A549 (cell line): ENCODE measurements around the gene TNS2. TPM values are rescaled to one million over a fixed set of nuclear protein-coding genes. Genes with fewer than 3 reads are reported as not detected.
A peak's percentile ranks its signal among the peaks of the same experiment; 100 is the strongest.

Experiments
- ATAC-seq, 2 experiments: fragments of 200-7000 bp in 1 of 2; fragments of >200 bp in 1 of 2; cut with Nextera tagmentation in 1 of 2; cut with Tn5 transposase in 1 of 2; 3 replicates each; pipeline versions ENCODE4 v1.8.0 to v1.9.1; 2018 to 2020; ENCODE audit warnings: mild to moderate bottlenecking in 1 of 2, moderate library complexity in 1 of 2
- CTCF ChIA-PET: fragments of 300-600 bp; sonication (Branson Sonifier 250); formaldehyde crosslinking; extraction: SDS; loops from one replicate; lab custom pipeline; 2021; ENCODE audit warnings: antibody characterized with exemption, inconsistent platforms; lab: Yijun Ruan, JAX
- POLR2A ChIA-PET: fragments of 350-600 bp; formaldehyde crosslinking; extraction: SDS; loops from one replicate; lab custom pipeline; 2021; ENCODE audit warnings: antibody characterized with exemption, inconsistent platforms; lab: Yijun Ruan, JAX
- DNase-seq, 2 experiments: peaks; one replicate each; pipeline versions ENCODE4 v3.0.0 to v3.0.0-alpha.2; 2011 to 2016; ENCODE audit warnings: low read depth in 1 of 2, low spot score in 1 of 2
- FAIRE-seq: peaks from 2 replicates; lab custom pipeline; 2011; peaks lifted over from hg19 to GRCh38; lab: Jason Lieb, UNC
- H3K27ac ChIP-seq, 2 experiments: fragments of >200 bp; sonication (Bioruptor Twin); formaldehyde crosslinking; 3 replicates each; pipeline ENCODE4 v1.5.1; 2016 to 2017
- H3K4me1 ChIP-seq: fragments of >200 bp; sonication (Bioruptor Twin); formaldehyde crosslinking; 3 replicates; pipeline ENCODE4 v1.6.1; 2016
- H3K4me2 ChIP-seq: fragments of >200 bp; sonication (Bioruptor Twin); formaldehyde crosslinking; 3 replicates; pipeline ENCODE4 v1.6.1; 2016
- H3K4me3 ChIP-seq: fragments of >200 bp; sonication (Bioruptor Twin); formaldehyde crosslinking; 3 replicates; pipeline ENCODE4 v1.5.1; 2016
- H3K9me3 ChIP-seq: fragments of >200 bp; sonication (Bioruptor Twin); formaldehyde crosslinking; 3 replicates; pipeline ENCODE4 v1.6.1; 2016
- CBX2 ChIP-seq: fragments of 200-600 bp; sonication (generic); IDR thresholded peaks from 2 replicates; pipeline ENCODE4 v1.6.1; 2016; ENCODE audit warnings: low read depth, mild to moderate bottlenecking, borderline replicate concordance
- CBX8 ChIP-seq: fragments of 200-600 bp; sonication (generic); IDR thresholded peaks from 2 replicates; pipeline ENCODE4 v1.6.1; 2016
- ESRRA ChIP-seq: fragments of 150-350 bp; IDR thresholded peaks from 2 replicates; pipeline ENCODE4 v1.6.1; 2014; ENCODE audit warnings: mild to moderate bottlenecking, low read length, borderline replicate concordance
- FOSB ChIP-seq: fragments of 250-450 bp; sonication (Bioruptor Pico); IDR thresholded peaks from 2 replicates; pipeline ENCODE4 v1.5.0; 2020; ENCODE audit warnings: mild to moderate bottlenecking, moderate library complexity
- FOSL2 ChIP-seq, 2 experiments: fragments of 450-650 bp in 1 of 2; fragments of >200 bp in 1 of 2; sonication (Bioruptor Twin) in 1 of 2; formaldehyde crosslinking; IDR thresholded peaks; 2 replicates each; pipeline versions ENCODE4 v1.5.0 to v1.6.1; 2016 to 2020; ENCODE audit warnings: mild to moderate bottlenecking in 1 of 2, moderate library complexity in 1 of 2
- FOXS1 ChIP-seq: fragments of 250-450 bp; sonication (Bioruptor Pico); IDR thresholded peaks from 2 replicates; pipeline ENCODE4 v1.5.0; 2020; ENCODE audit warnings: mild to moderate bottlenecking, moderate library complexity
- GATA3 ChIP-seq: IDR thresholded peaks from 2 replicates; pipeline ENCODE4 v1.6.1; 2012; ENCODE audit warnings: borderline replicate concordance
- HOXA7 ChIP-seq: fragments of 250-450 bp; sonication (Bioruptor Pico); IDR thresholded peaks from 2 replicates; pipeline ENCODE4 v1.5.0; 2020; ENCODE audit warnings: mild to moderate bottlenecking, moderate library complexity
- JUN ChIP-seq, 2 experiments: fragments of >200 bp; sonication (Bioruptor Twin); formaldehyde crosslinking; IDR thresholded peaks; 2 replicates in 1 of 2; 3 replicates in 1 of 2; pipeline ENCODE4 v1.6.1; 2016 to 2017
- MAFK ChIP-seq: fragments of 450-650 bp; IDR thresholded peaks from 2 replicates; pipeline ENCODE4 v1.6.1; 2014; ENCODE audit not compliant: partially characterized antibody
- NPAS2 ChIP-seq: fragments of 250-450 bp; sonication (Bioruptor Pico); IDR thresholded peaks from 2 replicates; pipeline ENCODE4 v1.8.0; 2022; ENCODE audit warnings: mild to moderate bottlenecking, moderate library complexity, borderline replicate concordance
- PHF8 ChIP-seq: fragments of 200-600 bp; sonication (generic); IDR thresholded peaks from 2 replicates; pipeline ENCODE4 v1.6.1; 2016; ENCODE audit warnings: low read depth, mild to moderate bottlenecking, antibody characterized with exemption, moderate library complexity, borderline replicate concordance
- POLR2A ChIP-seq: IDR thresholded peaks from 2 replicates; pipeline ENCODE4 v1.6.1; 2012; ENCODE audit warnings: mild to moderate bottlenecking, low read length
- POLR2AphosphoS2 ChIP-seq: conservative IDR thresholded peaks from 2 replicates; pipeline ENCODE4 v1.6.1; 2012; ENCODE audit warnings: low read length, improper control_type of control experiment, inconsistent platforms
- RAD21 ChIP-seq, 2 experiments: fragments of >200 bp in 1 of 2; sonication (Bioruptor Twin) in 1 of 2; formaldehyde crosslinking in 1 of 2; IDR thresholded peaks in 1 of 2; conservative IDR thresholded peaks in 1 of 2; 2 replicates in 1 of 2; 3 replicates in 1 of 2; pipeline ENCODE4 v1.6.1; 2012 to 2018; ENCODE audit warnings: inconsistent platforms in 1 of 2
- RNF2 ChIP-seq: fragments of 200-600 bp; sonication (generic); IDR thresholded peaks from 2 replicates; pipeline ENCODE4 v1.6.1; 2016; ENCODE audit warnings: low read depth, mild to moderate bottlenecking, antibody characterized with exemption, moderate library complexity, borderline replicate concordance
- TFCP2L1 ChIP-seq: fragments of 250-450 bp; sonication (Bioruptor Pico); IDR thresholded peaks from 2 replicates; pipeline ENCODE4 v1.5.0; 2021; ENCODE audit warnings: mild to moderate bottlenecking
- ZSCAN20 ChIP-seq: fragments of 250-450 bp; sonication (Bioruptor Pico); IDR thresholded peaks from 2 replicates; pipeline ENCODE4 v1.8.0; 2022; ENCODE audit warnings: mild to moderate bottlenecking, moderate library complexity
- WGBS: methylation state at CpG from one replicate; pipeline ENCODE4 v1.1.6; 2017; ENCODE audit errors: missing lambda C conversion rate; 5-methylcytosine and 5-hydroxymethylcytosine counted together
- polyA plus RNA-seq, 4 experiments: library from polyadenylated mRNA; depleted of rRNA in 3 of 4; stranded (reverse); fragments of >200 nt; fragmentation: RNase III in 1 of 4; extraction: RNeasy Plus Mini Kit Qiagen cat#74134 plus additional on column Dnase treatment in 1 of 4; gene quantifications; 2 replicates in 3 of 4; 3 replicates in 1 of 4; pipeline ENCODE4 v1.2.3, GENCODE V29; 2011 to 2017
- TF ChIP-seq, protein P1 (sequence below): fragments of 450-650 bp; IDR thresholded peaks from 2 replicates; pipeline ENCODE4 v1.6.1; 2014; ENCODE audit warnings: antibody characterized with exemption
- TF ChIP-seq, protein P2 (sequence below): fragments of >200 bp; sonication (Bioruptor Twin); formaldehyde crosslinking; IDR thresholded peaks from 3 replicates; pipeline ENCODE4 v1.6.1; 2016
- TF ChIP-seq, protein P3 (sequence below): IDR thresholded peaks from 2 replicates; pipeline ENCODE4 v1.6.1; 2012
- TF ChIP-seq, protein P4 (sequence below): IDR thresholded peaks from 2 replicates; pipeline ENCODE4 v1.6.1; 2012; ENCODE audit warnings: low read depth, borderline replicate concordance
- TF ChIP-seq, protein P5 (sequence below): IDR thresholded peaks from 2 replicates; pipeline ENCODE4 v1.6.1; 2012

TNS2 gene
- polyA plus RNA-seq, 2 of the 4 experiments (the other 2 are of a cell fraction): 11.5 to 15.3 TPM

DNA sequence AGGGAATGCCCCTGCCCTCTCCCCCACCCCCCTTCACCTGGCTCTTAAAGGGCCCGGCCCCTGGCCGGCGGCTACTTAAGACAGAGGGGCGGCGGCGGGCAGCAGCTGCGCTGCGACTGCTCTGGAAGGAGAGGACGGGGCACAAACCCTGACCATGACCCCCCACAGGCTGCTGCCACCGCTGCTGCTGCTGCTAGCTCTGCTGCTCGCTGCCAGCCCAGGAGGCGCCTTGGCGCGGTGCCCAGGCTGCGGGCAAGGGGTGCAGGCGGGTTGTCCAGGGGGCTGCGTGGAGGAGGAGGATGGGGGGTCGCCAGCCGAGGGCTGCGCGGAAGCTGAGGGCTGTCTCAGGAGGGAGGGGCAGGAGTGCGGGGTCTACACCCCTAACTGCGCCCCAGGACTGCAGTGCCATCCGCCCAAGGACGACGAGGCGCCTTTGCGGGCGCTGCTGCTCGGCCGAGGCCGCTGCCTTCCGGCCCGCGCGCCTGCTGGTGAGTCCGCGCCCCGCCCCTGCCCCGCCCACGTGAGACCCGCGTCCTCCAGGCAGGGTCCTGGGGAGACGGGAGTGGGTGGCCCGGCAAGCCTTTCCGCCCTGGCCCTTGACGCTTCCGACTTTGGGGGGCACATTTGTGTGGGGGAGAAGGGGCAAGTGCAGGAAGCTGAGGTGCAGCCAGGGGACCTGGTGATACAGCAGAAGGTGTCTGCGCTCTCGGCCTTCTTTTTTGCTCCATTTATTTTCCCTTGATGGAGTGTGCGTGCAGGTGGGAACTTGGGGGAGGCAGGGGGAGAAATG is 47.9 kb downstream of the TNS2 start, which contains the start of gene IGFBP6:
Gene IGFBP6, plus strand, starts transcription at position 104 of the 790 bp plus-strand sequence. Its CDS starts 51 bp downstream, at position 155.
- DNase-seq (peak; percentile 65), FAIRE-seq (no peak), ATAC-seq (peak; percentile 72 to 85)
- H3K4me3 ChIP-seq: peak within 1 kb of the TSS; percentile 54
- H3K9me3 ChIP-seq: no peaks in the 10 kb centered on the region
- under 1% methylated on average over 40 of the region's 51 CpGs for WGBS
- H3K4me1 ChIP-seq: peaks cover 49% of the 10 kb centered on the region
- CTCF ChIA-PET: interaction anchor here (0.6 to 38.0 kb wide), 8 partner anchors 20 to 117 kb away, joined by 3 to 1424 read pairs (median 3); partner anchors contain the start of genes SPRYD3 and TNS2
- POLR2A ChIA-PET: interaction anchor here (1.7 to 3.5 kb wide), 5 partner anchors 18 to 82 kb away, joined by 4 to 46 read pairs (median 11); partner anchors contain the start of genes CSAD, SPRYD3 and ZNF740
- H3K4me2 ChIP-seq: peak within 1 kb of the TSS; percentile 95
- TF ChIP-seq, protein P1, sequence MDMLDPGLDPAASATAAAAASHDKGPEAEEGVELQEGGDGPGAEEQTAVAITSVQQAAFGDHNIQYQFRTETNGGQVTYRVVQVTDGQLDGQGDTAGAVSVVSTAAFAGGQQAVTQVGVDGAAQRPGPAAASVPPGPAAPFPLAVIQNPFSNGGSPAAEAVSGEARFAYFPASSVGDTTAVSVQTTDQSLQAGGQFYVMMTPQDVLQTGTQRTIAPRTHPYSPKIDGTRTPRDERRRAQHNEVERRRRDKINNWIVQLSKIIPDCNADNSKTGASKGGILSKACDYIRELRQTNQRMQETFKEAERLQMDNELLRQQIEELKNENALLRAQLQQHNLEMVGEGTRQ: peak; percentile 21; the same call in 1 of the 2 replicates
- no peak for TF ChIP-seq FOSB (CRISPR knock-in tag)
- TF ChIP-seq, protein P2, sequence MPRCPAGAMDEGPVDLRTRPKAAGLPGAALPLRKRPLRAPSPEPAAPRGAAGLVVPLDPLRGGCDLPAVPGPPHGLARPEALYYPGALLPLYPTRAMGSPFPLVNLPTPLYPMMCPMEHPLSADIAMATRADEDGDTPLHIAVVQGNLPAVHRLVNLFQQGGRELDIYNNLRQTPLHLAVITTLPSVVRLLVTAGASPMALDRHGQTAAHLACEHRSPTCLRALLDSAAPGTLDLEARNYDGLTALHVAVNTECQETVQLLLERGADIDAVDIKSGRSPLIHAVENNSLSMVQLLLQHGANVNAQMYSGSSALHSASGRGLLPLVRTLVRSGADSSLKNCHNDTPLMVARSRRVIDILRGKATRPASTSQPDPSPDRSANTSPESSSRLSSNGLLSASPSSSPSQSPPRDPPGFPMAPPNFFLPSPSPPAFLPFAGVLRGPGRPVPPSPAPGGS: peak; percentile 39; the same call in 1 of the 3 replicates
- TF ChIP-seq ESRRA: no peak
- no peak for TF ChIP-seq CBX8
- no peak; the same call in 1 of the 2 replicates for TF ChIP-seq RNF2
- no peak for TF ChIP-seq ZSCAN20 (CRISPR knock-in tag)
- TF ChIP-seq CBX2: no peak
- TF ChIP-seq NPAS2 (CRISPR knock-in tag): no peak
- no peak for TF ChIP-seq FOXS1 (CRISPR knock-in tag)
- TF ChIP-seq, protein P3, sequence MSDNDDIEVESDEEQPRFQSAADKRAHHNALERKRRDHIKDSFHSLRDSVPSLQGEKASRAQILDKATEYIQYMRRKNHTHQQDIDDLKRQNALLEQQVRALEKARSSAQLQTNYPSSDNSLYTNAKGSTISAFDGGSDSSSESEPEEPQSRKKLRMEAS: peak; percentile 69
- peak; percentile 34; the same call in 1 of the 2 replicates for TF ChIP-seq GATA3
- peak in 1 of 2 experiments; percentile 50; a peak in 2 of 5 replicates for TF ChIP-seq JUN (IDR thresholded peaks at IDR 0.05)
- TF ChIP-seq, protein P4, sequence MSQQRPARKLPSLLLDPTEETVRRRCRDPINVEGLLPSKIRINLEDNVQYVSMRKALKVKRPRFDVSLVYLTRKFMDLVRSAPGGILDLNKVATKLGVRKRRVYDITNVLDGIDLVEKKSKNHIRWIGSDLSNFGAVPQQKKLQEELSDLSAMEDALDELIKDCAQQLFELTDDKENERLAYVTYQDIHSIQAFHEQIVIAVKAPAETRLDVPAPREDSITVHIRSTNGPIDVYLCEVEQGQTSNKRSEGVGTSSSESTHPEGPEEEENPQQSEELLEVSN: 0 out of 2 replicates have a peak, but pooled peaks have one; percentile 68
- TF ChIP-seq POLR2A: peak; percentile 81
- peak; percentile 29; the same call in 1 of the 2 replicates for TF ChIP-seq PHF8
- TF ChIP-seq HOXA7 (CRISPR knock-in tag): no peak
- TF ChIP-seq MAFK: no peak
- peak within 1 kb of the TSS; percentile 92 to 95 for H3K27ac ChIP-seq

DNA sequence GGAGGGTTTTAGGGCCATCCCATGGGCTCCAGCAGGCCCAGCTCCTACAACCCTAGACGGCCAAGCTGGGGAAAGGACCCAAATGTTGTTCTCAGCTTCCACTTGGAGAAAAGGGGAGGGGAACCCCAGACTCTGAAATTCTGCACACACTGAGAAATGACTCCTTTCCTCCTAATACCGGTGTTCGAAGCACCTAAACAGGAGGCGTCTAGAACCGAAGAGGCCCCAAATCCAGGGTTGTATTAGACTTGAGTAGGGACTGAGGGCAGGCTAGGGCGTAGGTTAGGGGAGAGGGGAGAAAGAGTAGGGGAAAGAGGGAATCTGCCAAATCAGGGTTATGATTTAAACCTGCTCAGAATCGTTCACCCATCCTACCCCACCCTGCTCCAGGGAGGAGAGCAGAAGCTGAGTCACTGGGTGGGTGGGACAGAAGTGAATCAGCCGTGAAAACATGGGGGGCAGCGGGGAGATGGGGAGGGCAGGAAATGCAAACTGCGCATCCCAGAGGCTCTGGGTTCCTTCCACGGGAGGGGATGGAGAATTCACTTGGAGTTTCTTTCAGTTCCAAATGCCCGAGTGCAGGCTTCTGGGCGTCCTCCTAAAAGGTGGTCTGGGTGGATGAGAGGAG is 48.6 kb downstream of the TNS2 start:
- H3K4me1 ChIP-seq: peaks cover 51% of the 10 kb centered on the region
- 2% methylated on average over 13 of the region's 13 CpGs for WGBS
- TF ChIP-seq RAD21 (conservative IDR thresholded peaks at IDR 0.05 in 1 of 2, IDR thresholded peaks at IDR 0.05 in 1 of 2) (0 out of 5 replicates have a peak, but pooled peaks of 1 of the 2 experiments have one; percentile 1), MAFK (peak; percentile 38), FOSL2 (IDR thresholded peaks at IDR 0.05) (peak; percentile 67), FOSL2 (CRISPR knock-in tag; IDR thresholded peaks at IDR 0.05) (peak; percentile 43; the same call in 1 of the 2 replicates), POLR2AphosphoS2 (no peak), POLR2A (peak; percentile 42), TFCP2L1 (CRISPR knock-in tag) (no peak)
- TF ChIP-seq, protein P5, sequence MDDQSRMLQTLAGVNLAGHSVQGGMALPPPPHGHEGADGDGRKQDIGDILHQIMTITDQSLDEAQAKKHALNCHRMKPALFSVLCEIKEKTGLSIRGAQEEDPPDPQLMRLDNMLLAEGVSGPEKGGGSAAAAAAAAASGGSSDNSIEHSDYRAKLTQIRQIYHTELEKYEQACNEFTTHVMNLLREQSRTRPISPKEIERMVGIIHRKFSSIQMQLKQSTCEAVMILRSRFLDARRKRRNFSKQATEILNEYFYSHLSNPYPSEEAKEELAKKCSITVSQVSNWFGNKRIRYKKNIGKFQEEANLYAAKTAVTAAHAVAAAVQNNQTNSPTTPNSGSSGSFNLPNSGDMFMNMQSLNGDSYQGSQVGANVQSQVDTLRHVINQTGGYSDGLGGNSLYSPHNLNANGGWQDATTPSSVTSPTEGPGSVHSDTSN: 0 out of 2 replicates have a peak, but pooled peaks have one; percentile 38
- TF ChIP-seq, protein P3: peak; percentile 23
- peak overlapping the region; percentile 92 to 95 for H3K27ac ChIP-seq
- peak overlapping the region; percentile 95 for H3K4me2 ChIP-seq
- H3K9me3 ChIP-seq: no peaks in the 10 kb centered on the region
- ATAC-seq: peak; percentile 46 to 61
- DNase-seq: peak; percentile 69 to 74
- CTCF ChIA-PET: interaction anchor here (0.5 to 38.0 kb wide), 23 partner anchors 8 to 204 kb away, joined by 3 to 1424 read pairs (median 3); partner anchors contain the start of genes CSAD, SPRYD3, TNS2 and ZNF740
- FAIRE-seq: no peak
- peak overlapping the region; percentile 54 for H3K4me3 ChIP-seq
- POLR2A ChIA-PET: interaction anchor here (0.7 to 3.5 kb wide), 6 partner anchors 19 to 82 kb away, joined by 3 to 46 read pairs (median 10); partner anchors contain the start of genes CSAD, SPRYD3 and ZNF740
